Nephron progenitor cell (in vitro differentiated cells): ENCODE results near the gene STIM1.

Experiments used
- DNase-seq: peaks from one replicate; pipeline ENCODE4 v3.0.0; 2021
- H3K27ac Mint-ChIP-seq: 2 replicates; pipeline ENCODE4 v1.8.0; 2021; ENCODE audit warnings: mild to moderate bottlenecking, moderate library complexity, mixed read lengths
- H3K27me3 Mint-ChIP-seq: 2 replicates; pipeline ENCODE4 v1.8.0; 2021; ENCODE audit warnings: mild to moderate bottlenecking, low read depth, mixed read lengths; ENCODE audit not compliant: poor library complexity
- H3K36me3 Mint-ChIP-seq: 2 replicates; pipeline ENCODE4 v1.8.0; 2021; ENCODE audit warnings: low read depth, mixed read lengths
- H3K4me1 Mint-ChIP-seq: 2 replicates; pipeline ENCODE4 v1.8.0; 2021; ENCODE audit warnings: mixed read lengths
- H3K4me3 Mint-ChIP-seq: 2 replicates; pipeline ENCODE4 v1.8.0; 2021; ENCODE audit warnings: mild to moderate bottlenecking, moderate library complexity, mixed read lengths
- H3K9me3 Mint-ChIP-seq: 2 replicates; pipeline ENCODE4 v1.8.0; 2021; ENCODE audit warnings: mild to moderate bottlenecking, moderate library complexity, mixed read lengths
- TF ChIP-seq, protein P1 (sequence below): fragments of 200-600 bp; sonication (generic); IDR thresholded peaks from 2 replicates; pipeline ENCODE4 v1.5.0; 2021; ENCODE audit warnings: antibody characterized with exemption

The STIM1 gene

DNA sequence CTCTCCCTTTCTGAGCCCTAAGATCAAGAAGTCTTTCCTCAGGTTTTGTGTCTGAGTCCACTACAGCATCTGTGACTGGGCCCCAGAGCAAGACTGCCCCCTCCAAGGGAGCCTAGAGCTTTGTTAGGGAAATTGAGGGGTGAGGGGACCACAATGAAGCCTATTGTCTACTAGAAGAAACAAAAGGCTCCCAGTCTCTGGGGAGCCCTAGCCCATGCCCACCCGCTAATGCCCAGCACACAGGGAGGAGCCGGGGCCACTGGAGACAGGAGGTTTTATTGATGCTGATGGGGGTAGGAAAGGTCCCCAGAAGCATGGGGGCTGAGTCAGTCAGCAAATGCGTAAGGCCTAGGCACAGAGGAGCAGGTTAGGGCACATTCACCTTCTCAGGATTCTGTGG, 28.7 kb upstream of the STIM1 start:
- Mint-ChIP-seq H3K36me3 (peaks cover 69% of the 10 kb centered on the region), H3K4me1 (peaks cover 37% of the 10 kb centered on the region), H3K27me3 (no peaks in the 10 kb centered on the region), H3K4me3 (no peak overlapping the region), H3K9me3 (no peaks in the 10 kb centered on the region), H3K27ac (peak overlapping the region; percentile 75)
- DNase-seq: no peak
- TF ChIP-seq, protein P1, sequence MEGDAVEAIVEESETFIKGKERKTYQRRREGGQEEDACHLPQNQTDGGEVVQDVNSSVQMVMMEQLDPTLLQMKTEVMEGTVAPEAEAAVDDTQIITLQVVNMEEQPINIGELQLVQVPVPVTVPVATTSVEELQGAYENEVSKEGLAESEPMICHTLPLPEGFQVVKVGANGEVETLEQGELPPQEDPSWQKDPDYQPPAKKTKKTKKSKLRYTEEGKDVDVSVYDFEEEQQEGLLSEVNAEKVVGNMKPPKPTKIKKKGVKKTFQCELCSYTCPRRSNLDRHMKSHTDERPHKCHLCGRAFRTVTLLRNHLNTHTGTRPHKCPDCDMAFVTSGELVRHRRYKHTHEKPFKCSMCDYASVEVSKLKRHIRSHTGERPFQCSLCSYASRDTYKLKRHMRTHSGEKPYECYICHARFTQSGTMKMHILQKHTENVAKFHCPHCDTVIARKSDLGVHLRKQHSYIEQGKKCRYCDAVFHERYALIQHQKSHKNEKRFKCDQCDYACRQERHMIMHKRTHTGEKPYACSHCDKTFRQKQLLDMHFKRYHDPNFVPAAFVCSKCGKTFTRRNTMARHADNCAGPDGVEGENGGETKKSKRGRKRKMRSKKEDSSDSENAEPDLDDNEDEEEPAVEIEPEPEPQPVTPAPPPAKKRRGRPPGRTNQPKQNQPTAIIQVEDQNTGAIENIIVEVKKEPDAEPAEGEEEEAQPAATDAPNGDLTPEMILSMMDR: no peak

DNA sequence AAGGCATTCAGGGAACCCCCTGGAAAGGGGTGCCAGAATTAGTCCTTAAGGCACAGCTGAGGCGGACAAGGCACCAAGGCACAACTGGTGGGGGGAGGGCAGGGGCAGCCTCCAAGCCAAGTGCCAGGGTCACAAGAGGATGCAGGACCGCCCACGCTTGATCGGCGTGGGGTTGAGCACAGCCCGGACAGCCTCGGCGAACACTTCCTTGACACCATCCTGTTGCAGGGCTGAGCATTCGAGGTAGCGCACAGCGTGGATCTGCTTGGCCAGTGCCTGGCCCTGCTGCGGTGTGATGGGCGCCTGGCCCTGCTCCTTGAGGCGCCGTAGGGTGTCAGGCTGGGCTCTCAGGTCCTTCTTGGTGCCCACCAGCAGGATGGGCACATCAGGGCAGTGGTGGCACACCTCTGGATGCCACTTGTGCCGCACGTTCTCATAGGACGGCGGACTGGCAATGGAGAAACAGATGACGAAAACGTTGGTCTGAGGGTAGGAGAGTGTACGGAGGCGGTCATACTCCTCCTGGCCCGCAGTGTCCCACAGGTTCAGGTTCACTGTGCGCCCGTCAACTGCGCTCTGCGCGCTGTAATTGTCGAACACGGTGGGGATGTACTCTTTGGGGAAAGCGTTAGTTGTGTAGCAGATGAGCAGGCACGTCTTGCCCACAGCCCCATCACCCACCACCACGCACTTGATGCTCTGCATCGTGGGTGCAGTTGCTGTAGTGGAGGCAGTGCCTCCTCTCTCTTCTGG, 27.9 kb upstream of the STIM1 start:
- peak overlapping the region; percentile 68 for H3K27ac Mint-ChIP-seq
- DNase-seq: no peak
- H3K4me1 Mint-ChIP-seq: peaks cover 37% of the 10 kb centered on the region
- H3K4me3 Mint-ChIP-seq: no peak overlapping the region
- TF ChIP-seq, protein P1: no peak
- H3K36me3 Mint-ChIP-seq: peaks cover 69% of the 10 kb centered on the region
- H3K9me3 Mint-ChIP-seq: no peaks in the 10 kb centered on the region
- no peaks in the 10 kb centered on the region for H3K27me3 Mint-ChIP-seq

DNA sequence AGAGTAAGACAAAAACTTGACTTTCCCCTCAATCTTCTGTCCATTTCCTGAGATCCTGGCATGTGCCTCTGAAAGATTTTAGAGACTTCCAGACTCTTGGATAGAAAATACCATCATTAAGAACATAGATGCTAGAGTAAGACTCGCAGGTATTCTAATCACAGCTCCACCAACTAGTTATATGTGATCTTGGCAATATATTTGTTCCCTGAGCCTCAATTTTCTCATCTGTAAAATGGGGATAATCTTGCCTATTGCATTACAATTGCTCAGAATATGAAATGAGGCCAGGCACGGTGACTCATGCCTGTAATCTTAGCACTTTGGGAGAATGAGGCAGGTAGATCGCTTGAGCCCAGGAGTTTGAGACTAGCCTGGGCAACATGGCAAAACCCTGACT, 25.4 kb upstream of the STIM1 start:
- no peak overlapping the region for H3K27ac Mint-ChIP-seq
- no peak overlapping the region for H3K4me3 Mint-ChIP-seq
- H3K27me3 Mint-ChIP-seq: no peaks in the 10 kb centered on the region
- no peaks in the 10 kb centered on the region for H3K9me3 Mint-ChIP-seq
- TF ChIP-seq, protein P1: no peak
- H3K4me1 Mint-ChIP-seq: peaks cover 31% of the 10 kb centered on the region
- peaks cover 53% of the 10 kb centered on the region for H3K36me3 Mint-ChIP-seq
- DNase-seq: no peak

DNA sequence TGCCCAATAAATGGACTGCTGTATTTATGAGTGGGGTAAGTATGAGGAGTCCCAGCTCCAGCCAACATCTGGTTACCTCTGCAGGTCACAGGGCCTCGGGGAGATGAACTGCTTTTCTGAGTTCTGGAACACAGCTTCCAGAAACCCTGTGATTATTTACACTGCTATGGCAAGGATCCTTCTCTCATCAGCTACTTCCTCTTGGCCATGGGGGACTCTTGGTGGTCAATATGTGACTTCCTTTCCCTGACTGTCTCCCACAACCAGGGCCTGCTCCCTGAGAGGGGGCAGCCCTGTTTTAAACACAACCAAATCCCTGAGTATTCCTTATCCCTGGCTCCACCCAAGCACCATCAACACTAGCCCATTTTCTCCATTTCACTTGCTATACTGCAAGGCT, 24.7 kb upstream of the STIM1 start:
- H3K27ac Mint-ChIP-seq: peak overlapping the region; percentile 75
- no peak for DNase-seq
- H3K9me3 Mint-ChIP-seq: no peaks in the 10 kb centered on the region
- TF ChIP-seq, protein P1: no peak
- no peak overlapping the region for H3K4me3 Mint-ChIP-seq
- peaks cover 31% of the 10 kb centered on the region for H3K4me1 Mint-ChIP-seq
- H3K36me3 Mint-ChIP-seq: peaks cover 57% of the 10 kb centered on the region
- H3K27me3 Mint-ChIP-seq: no peaks in the 10 kb centered on the region

DNA sequence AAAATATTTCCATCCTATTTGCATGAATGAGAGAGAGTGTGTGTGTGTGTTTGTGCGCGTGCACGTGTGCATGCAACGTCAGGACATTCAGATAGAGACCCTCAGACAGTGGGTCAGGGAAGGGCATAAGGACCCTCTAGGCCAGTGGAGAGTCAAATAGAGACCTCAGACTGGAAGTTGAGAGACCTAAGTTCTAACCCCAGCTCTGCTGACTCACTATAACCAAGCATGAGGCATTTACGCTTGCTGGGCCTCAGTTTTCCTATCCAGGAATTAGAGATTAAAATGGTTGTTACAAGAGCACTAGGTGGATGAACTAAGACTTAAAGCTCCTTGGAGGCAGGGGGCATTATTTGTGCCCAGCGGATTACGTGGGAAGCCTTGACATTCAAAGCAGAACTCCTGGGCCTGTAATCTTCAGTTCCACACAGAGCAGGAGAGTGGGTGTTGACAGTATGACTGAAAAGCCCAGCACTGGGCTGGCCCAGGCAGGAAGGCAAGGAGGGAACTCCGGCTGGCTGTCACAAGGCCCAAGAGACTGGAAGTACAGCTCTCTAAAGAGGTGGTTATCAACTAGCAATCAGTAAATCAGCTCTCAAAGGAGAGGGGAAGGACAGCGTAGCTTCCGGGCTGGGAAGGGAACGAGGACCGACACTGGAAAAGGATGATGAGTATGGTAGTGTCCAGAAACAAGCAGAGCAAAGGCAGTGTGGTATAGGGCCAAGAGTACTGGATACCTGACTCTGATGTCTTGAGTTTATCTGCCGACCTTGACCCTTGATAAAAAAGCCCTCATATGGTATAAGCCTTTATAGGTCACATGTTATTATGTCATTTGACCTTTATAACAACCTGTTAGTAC, 23.9 kb upstream of the STIM1 start:
- no peaks in the 10 kb centered on the region for H3K27me3 Mint-ChIP-seq
- peak overlapping the region; percentile 91 for H3K27ac Mint-ChIP-seq
- peaks cover 25% of the 10 kb centered on the region for H3K4me1 Mint-ChIP-seq
- TF ChIP-seq, protein P1: no peak
- no peak overlapping the region for H3K4me3 Mint-ChIP-seq
- DNase-seq: no peak
- no peaks in the 10 kb centered on the region for H3K9me3 Mint-ChIP-seq
- peaks cover 48% of the 10 kb centered on the region for H3K36me3 Mint-ChIP-seq
